ENCODE results near the gene GM2A. TPM values are rescaled to one million over a fixed set of nuclear protein-coding genes. Genes with fewer than 3 reads are reported as not detected.

The GM2A gene
- polyA plus RNA-seq, 1 of the 3 experiments (the other 2 are of a cell fraction): 8.0 TPM

DNA sequence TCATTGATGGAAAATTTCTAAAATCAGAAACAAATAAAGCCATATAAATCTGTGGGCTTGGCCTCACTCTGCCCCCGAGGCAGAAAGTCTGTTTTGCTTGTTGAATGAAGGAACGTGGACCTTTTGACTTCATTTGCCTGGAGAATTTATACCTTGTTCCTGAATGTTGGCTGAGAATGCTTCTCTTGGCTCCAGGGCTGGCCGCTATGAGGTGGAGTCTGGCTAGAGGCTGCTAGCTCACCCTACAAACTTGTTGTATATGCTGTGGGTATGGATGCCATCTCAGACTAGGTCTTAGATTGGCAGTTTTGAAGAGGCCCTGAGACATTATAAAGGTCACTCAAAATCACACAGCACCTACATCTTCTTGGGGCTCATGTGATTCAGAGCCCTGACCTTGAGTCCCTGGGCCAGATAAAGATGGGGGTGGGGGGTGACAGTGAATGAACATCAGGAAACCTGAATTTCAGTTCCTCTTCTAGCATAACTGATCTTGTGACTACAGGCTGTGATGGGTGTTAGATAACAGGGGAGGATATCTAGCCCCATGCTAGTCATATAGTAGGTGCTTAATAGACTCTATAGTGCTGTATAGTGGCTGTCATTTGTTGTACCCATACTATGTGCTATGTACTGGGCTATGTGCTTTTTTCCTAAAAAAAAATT, 2.8 kb downstream of the GM2A start:
- Histone ChIP-seq H3K27ac (ENCODE audit: low read depth in 2 of 2, low read length in 1 of 2) (no peak overlapping the region), H3K9ac (no peak overlapping the region), H3K4me2 (no peak overlapping the region), H4K20me1 (ENCODE audit: insufficient read depth) (no peaks in the 10 kb centered on the region), H3K9me2 (no peaks in the 10 kb centered on the region), H3K36me3 (replicated peaks in 1 of 2; ENCODE audit: control insufficient read depth in 1 of 2, insufficient read depth in 2 of 2, low read length in 1 of 2) (no peaks in the 10 kb centered on the region), H3K4me3 (ENCODE audit: low read depth in 2 of 2, low read length in 1 of 2) (no peak overlapping the region), H3K9me3 (no peaks in the 10 kb centered on the region), H3K79me2 (ENCODE audit: insufficient read depth) (no peaks in the 10 kb centered on the region), H2AFZ (ENCODE audit: low read depth) (no peak overlapping the region), H3F3A (replicated peaks; ENCODE audit: insufficient read depth) (no peaks in the 10 kb centered on the region), H3K4me1 (ENCODE audit: control insufficient read depth in 1 of 2, insufficient read depth in 2 of 2, low read depth in 1 of 2, low read length in 1 of 2) (peaks cover 0 to 5% of the 10 kb centered on the region in 2 experiments; a peak in 1 of 4 replicates), H3K27me3 (ENCODE audit: insufficient read depth) (no peaks in the 10 kb centered on the region)
- DNase-seq: no peak
- 79% methylated on average over 3 of the region's 3 CpGs for WGBS (ENCODE audit: low lambda C conversion rate)
- TF ChIP-seq NFIC (IDR thresholded peaks at IDR 0.05; ENCODE audit: borderline replicate concordance) (no peak), GATA2 (CRISPR knock-in tag; IDR thresholded peaks at IDR 0.05) (no peak), SIN3A (IDR thresholded peaks at IDR 0.05; ENCODE audit: borderline replicate concordance, low read depth, low read length) (no peak), FOXJ3 (CRISPR knock-in tag; IDR thresholded peaks at IDR 0.05) (no peak)
- TF ChIP-seq, protein P1, sequence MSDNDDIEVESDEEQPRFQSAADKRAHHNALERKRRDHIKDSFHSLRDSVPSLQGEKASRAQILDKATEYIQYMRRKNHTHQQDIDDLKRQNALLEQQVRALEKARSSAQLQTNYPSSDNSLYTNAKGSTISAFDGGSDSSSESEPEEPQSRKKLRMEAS (IDR thresholded peaks at IDR 0.05; ENCODE audit: low read depth): no peak
- ChIA-PET POLR2A (no interaction called here), CTCF (no interaction called here)

DNA sequence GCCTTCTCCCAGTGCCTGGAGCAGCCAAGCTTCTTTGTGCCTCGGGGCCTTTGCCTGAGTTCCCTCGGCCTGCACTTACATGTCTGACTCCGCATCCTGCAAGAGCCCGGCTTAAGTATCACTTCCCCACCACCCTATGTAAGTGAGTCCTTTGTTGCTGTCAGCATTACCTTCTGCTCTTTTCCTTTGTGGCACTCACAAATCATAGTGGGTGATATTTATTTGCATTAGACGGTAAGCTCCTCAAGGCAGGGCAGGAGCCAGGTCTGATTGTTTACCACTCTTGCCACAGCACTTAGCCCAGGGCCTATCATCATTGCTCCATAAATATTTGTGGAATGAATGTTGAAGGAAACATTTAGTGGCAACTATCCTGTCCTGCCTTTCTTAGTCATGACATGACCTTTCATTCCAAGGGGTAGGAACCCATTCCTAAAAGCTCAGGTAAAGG, 4.8 kb downstream of the GM2A start:
- H3K9me2 ChIP-seq: no peaks in the 10 kb centered on the region
- no peak overlapping the region for H2AFZ ChIP-seq (ENCODE audit: low read depth)
- H3K4me3 ChIP-seq (ENCODE audit: low read depth in 2 of 2, low read length in 1 of 2): no peak overlapping the region
- peaks cover 0 to 5% of the 10 kb centered on the region in 2 experiments; a peak in 1 of 4 replicates for H3K4me1 ChIP-seq (ENCODE audit: control insufficient read depth in 1 of 2, insufficient read depth in 2 of 2, low read depth in 1 of 2, low read length in 1 of 2)
- H4K20me1 ChIP-seq (ENCODE audit: insufficient read depth): no peaks in the 10 kb centered on the region
- ChIA-PET POLR2A (no interaction called here), CTCF (interaction anchor here (1.4 kb wide), 1 partner anchor 19 kb away, joined by 5 read pairs; no protein-coding TSS in a partner anchor)
- H3K4me2 ChIP-seq: no peak overlapping the region
- H3K27me3 ChIP-seq (ENCODE audit: insufficient read depth): no peaks in the 10 kb centered on the region
- H3K27ac ChIP-seq (ENCODE audit: low read depth in 2 of 2, low read length in 1 of 2): no peak overlapping the region
- H3F3A ChIP-seq (replicated peaks; ENCODE audit: insufficient read depth): no peaks in the 10 kb centered on the region
- no peaks in the 10 kb centered on the region for H3K36me3 ChIP-seq (replicated peaks in 1 of 2; ENCODE audit: control insufficient read depth in 1 of 2, insufficient read depth in 2 of 2, low read length in 1 of 2)
- no peaks in the 10 kb centered on the region for H3K9me3 ChIP-seq
- no peak for TF ChIP-seq POLR2AphosphoS5 (IDR thresholded peaks at IDR 0.05; ENCODE audit: low read depth, low read length)
- no peak for TF ChIP-seq RCOR1 (IDR thresholded peaks at IDR 0.05; ENCODE audit: low read length)
- TF ChIP-seq, protein P2, sequence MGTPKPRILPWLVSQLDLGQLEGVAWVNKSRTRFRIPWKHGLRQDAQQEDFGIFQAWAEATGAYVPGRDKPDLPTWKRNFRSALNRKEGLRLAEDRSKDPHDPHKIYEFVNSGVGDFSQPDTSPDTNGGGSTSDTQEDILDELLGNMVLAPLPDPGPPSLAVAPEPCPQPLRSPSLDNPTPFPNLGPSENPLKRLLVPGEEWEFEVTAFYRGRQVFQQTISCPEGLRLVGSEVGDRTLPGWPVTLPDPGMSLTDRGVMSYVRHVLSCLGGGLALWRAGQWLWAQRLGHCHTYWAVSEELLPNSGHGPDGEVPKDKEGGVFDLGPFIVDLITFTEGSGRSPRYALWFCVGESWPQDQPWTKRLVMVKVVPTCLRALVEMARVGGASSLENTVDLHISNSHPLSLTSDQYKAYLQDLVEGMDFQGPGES (IDR thresholded peaks at IDR 0.05; ENCODE audit: low read depth, low read length): no peak
- H3K9ac ChIP-seq: no peak overlapping the region
- H3K79me2 ChIP-seq (ENCODE audit: insufficient read depth): no peaks in the 10 kb centered on the region
- DNase-seq: no peak
- WGBS (ENCODE audit: low lambda C conversion rate): 84% methylated on average over 5 of the region's 5 CpGs

DNA sequence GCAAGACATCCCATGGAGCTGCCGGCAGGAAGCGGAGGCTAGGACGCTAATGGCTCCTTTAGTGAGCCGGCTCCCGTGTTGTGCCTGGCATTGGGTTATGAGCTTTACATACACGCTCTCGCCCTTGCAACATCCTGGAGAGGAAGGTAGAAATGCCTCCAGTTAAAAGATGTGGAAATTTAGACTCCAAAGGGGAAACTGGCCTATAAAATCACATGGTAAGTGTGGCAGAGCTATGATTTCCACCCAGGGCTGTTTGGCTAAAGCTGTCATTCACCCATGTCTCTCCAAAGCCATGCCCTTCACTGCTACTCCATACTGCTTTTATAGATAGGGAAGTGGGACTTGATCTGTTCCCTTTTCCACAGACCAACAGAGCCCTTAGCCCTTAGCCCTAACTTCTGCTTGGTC, 5.2 kb downstream of the GM2A start:
- no peaks in the 10 kb centered on the region for H3K9me2 ChIP-seq
- H3K9ac ChIP-seq: no peak overlapping the region
- DNase-seq: no peak
- H3K36me3 ChIP-seq (replicated peaks in 1 of 2; ENCODE audit: control insufficient read depth in 1 of 2, insufficient read depth in 2 of 2, low read length in 1 of 2): no peaks in the 10 kb centered on the region
- H4K20me1 ChIP-seq (ENCODE audit: insufficient read depth): no peaks in the 10 kb centered on the region
- no peaks in the 10 kb centered on the region for H3F3A ChIP-seq (replicated peaks; ENCODE audit: insufficient read depth)
- TF ChIP-seq, protein P3, sequence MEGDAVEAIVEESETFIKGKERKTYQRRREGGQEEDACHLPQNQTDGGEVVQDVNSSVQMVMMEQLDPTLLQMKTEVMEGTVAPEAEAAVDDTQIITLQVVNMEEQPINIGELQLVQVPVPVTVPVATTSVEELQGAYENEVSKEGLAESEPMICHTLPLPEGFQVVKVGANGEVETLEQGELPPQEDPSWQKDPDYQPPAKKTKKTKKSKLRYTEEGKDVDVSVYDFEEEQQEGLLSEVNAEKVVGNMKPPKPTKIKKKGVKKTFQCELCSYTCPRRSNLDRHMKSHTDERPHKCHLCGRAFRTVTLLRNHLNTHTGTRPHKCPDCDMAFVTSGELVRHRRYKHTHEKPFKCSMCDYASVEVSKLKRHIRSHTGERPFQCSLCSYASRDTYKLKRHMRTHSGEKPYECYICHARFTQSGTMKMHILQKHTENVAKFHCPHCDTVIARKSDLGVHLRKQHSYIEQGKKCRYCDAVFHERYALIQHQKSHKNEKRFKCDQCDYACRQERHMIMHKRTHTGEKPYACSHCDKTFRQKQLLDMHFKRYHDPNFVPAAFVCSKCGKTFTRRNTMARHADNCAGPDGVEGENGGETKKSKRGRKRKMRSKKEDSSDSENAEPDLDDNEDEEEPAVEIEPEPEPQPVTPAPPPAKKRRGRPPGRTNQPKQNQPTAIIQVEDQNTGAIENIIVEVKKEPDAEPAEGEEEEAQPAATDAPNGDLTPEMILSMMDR (IDR thresholded peaks at IDR 0.05): no peak
- no peaks in the 10 kb centered on the region for H3K27me3 ChIP-seq (ENCODE audit: insufficient read depth)
- no peaks in the 10 kb centered on the region for H3K9me3 ChIP-seq
- CTCF ChIA-PET: no interaction called here
- POLR2A ChIA-PET: no interaction called here
- H3K4me1 ChIP-seq (ENCODE audit: control insufficient read depth in 1 of 2, insufficient read depth in 2 of 2, low read depth in 1 of 2, low read length in 1 of 2): peaks cover 0 to 5% of the 10 kb centered on the region in 2 experiments; a peak in 1 of 4 replicates
- 92% methylated on average over 7 of the region's 7 CpGs for WGBS (ENCODE audit: low lambda C conversion rate)
- H2AFZ ChIP-seq (ENCODE audit: low read depth): no peak overlapping the region
- no peak overlapping the region for H3K4me3 ChIP-seq (ENCODE audit: low read depth in 2 of 2, low read length in 1 of 2)
- H3K79me2 ChIP-seq (ENCODE audit: insufficient read depth): no peaks in the 10 kb centered on the region
- no peak overlapping the region for H3K27ac ChIP-seq (ENCODE audit: low read depth in 2 of 2, low read length in 1 of 2)
- no peak overlapping the region for H3K4me2 ChIP-seq

Measured in SK-N-SH (cell line).